K562 (cell line): ENCODE measurements around the gene SUDS3.

Experiments
- CREB1 ChIP-seq, 2 experiments: sonication (generic) in 1 of 2; formaldehyde crosslinking in 1 of 2; IDR thresholded peaks; 2 replicates each; pipeline versions ENCODE4 v1.6.1 to v1.8.0; 2012 to 2022; ENCODE audit warnings: inconsistent platforms in 1 of 2, mild to moderate bottlenecking in 1 of 2, missing genetic modification reagents in 1 of 2, moderate library complexity in 1 of 2
- MED1 ChIP-seq: sonication (generic); formaldehyde crosslinking; IDR thresholded peaks from 2 replicates; pipeline ENCODE4 v1.8.1; 2023; ENCODE audit warnings: missing genetic modification reagents, borderline replicate concordance
- POLR2AphosphoS5 ChIP-seq: IDR thresholded peaks from 2 replicates; pipeline ENCODE4 v1.6.1; 2011; ENCODE audit warnings: mild to moderate bottlenecking, low read depth, low read length, moderate library complexity; ENCODE audit not compliant: control insufficient read depth, insufficient read depth
- PRPF4 ChIP-seq: fragments of 200-400 bp; formaldehyde crosslinking; IDR thresholded peaks from one replicate; pipeline ENCODE4 v1.6.1; 2017; ENCODE audit warnings: low read length, low read depth, mild to moderate bottlenecking; ENCODE audit not compliant: insufficient read depth, poor library complexity, severe bottlenecking
- SP1 ChIP-seq: sonication (generic); formaldehyde crosslinking; IDR thresholded peaks from 2 replicates; pipeline ENCODE4 v1.8.1; 2022; ENCODE audit warnings: mild to moderate bottlenecking, missing genetic modification reagents
- TF ChIP-seq, protein P1 (sequence below): fragments of 250-450 bp; sonication (Bioruptor Pico); IDR thresholded peaks from 2 replicates; pipeline ENCODE4 v1.5.0; 2022; ENCODE audit warnings: mild to moderate bottlenecking
- TF ChIP-seq, protein P2 (sequence below): fragments of 450-650 bp; IDR thresholded peaks from 2 replicates; pipeline ENCODE4 v1.6.1; 2016; ENCODE audit warnings: missing biosample characterization, missing genetic modification characterization

DNA sequence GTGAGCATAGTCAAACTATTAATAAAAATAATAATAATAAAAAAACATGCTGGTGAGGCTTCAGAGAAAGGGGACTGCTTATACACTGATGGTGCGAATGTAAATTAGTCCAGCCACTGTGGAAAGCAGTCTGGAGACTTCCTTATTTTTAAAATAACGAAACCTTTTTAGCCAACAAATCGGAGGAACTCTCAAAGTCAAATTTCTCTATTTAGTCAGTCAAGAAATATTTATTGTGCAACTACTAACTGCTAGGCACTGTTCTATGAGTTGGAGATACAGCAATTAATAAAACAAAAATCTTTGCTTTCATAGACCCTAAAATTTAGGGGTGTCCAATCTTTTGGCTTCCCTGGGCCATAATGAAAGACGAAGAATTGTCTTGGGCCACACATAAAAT is 14.5 kb upstream of the SUDS3 start:
- TF ChIP-seq POLR2AphosphoS5 (no peak), MED1 (no peak), CREB1 (IDR thresholded peaks at IDR 0.05) (no peak), CREB1 (CRISPR knock-in tag; IDR thresholded peaks at IDR 0.05) (no peak), PRPF4 (no peak), SP1 (CRISPR knock-in tag) (no peak)
- TF ChIP-seq, protein P1, sequence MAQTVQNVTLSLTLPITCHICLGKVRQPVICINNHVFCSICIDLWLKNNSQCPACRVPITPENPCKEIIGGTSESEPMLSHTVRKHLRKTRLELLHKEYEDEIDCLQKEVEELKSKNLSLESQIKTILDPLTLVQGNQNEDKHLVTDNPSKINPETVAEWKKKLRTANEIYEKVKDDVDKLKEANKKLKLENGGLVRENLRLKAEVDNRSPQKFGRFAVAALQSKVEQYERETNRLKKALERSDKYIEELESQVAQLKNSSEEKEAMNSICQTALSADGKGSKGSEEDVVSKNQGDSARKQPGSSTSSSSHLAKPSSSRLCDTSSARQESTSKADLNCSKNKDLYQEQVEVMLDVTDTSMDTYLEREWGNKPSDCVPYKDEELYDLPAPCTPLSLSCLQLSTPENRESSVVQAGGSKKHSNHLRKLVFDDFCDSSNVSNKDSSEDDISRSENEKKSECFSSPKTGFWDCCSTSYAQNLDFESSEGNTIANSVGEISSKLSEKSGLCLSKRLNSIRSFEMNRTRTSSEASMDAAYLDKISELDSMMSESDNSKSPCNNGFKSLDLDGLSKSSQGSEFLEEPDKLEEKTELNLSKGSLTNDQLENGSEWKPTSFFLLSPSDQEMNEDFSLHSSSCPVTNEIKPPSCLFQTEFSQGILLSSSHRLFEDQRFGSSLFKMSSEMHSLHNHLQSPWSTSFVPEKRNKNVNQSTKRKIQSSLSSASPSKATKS (CRISPR knock-in tag): no peak
- TF ChIP-seq, protein P2, sequence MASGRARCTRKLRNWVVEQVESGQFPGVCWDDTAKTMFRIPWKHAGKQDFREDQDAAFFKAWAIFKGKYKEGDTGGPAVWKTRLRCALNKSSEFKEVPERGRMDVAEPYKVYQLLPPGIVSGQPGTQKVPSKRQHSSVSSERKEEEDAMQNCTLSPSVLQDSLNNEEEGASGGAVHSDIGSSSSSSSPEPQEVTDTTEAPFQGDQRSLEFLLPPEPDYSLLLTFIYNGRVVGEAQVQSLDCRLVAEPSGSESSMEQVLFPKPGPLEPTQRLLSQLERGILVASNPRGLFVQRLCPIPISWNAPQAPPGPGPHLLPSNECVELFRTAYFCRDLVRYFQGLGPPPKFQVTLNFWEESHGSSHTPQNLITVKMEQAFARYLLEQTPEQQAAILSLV (tag): no peak
